COR-L47 (cell line): Measurements from ENCODE around the gene CTNS.

Experiments
- DNase-seq: peaks from one replicate; lab custom pipeline; 2025; lab: John Stamatoyannopoulos, UW

Gene CTNS

GRCh38 chr17:3659541-3660111 lies 23.1 kb downstream of the CTNS start:
- no peak for DNase-seq

GRCh38 chr17:3660311-3660891 lies 23.8 kb downstream of the CTNS start:
- DNase-seq: no peak

- no peak for DNase-seq
Measured at GRCh38 chr17:3663102-3664011, 26.8 kb downstream of the CTNS start.

GRCh38 chr17:3665834-3666233 lies 29.3 kb downstream of the CTNS start:
- no peak for DNase-seq

GRCh38 chr17:3666516-3666915 lies 30.0 kb downstream of the CTNS start:
- no peak for DNase-seq

- peak; percentile 22 for DNase-seq
Measured at GRCh38 chr17:3667366-3668278, 31.1 kb downstream of the CTNS start.

- DNase-seq: peak; percentile 86
Measured at GRCh38 chr17:3668279-3669084, 31.9 kb downstream of the CTNS start, which contains the start of the genes EMC6 and TAX1BP3. TSS of gene EMC6 (plus strand) at chr17:3668812. CDS start at chr17:3669147, 335 bp downstream. TSS of gene TAX1BP3 (minus strand) at chr17:3668578. CDS start at chr17:3668526, 52 bp downstream.

- DNase-seq: no peak
Measured at GRCh38 chr17:3669085-3669347, 32.5 kb downstream of the CTNS start.

GRCh38 chr17:3669548-3669947 lies 33.0 kb downstream of the CTNS start:
- DNase-seq: no peak

- no peak for DNase-seq
Measured at GRCh38 chr17:3672571-3672970, 36.0 kb downstream of the CTNS start.

- DNase-seq: no peak
Measured at GRCh38 chr17:3675886-3676285, 39.3 kb downstream of the CTNS start.

- DNase-seq: no peak
Measured at GRCh38 chr17:3678095-3678820, 41.7 kb downstream of the CTNS start.

- no peak for DNase-seq
Measured at GRCh38 chr17:3678821-3679530, 42.4 kb downstream of the CTNS start.

GRCh38 chr17:3679531-3680126 lies 43.1 kb downstream of the CTNS start:
- no peak for DNase-seq

- no peak for DNase-seq
Measured at GRCh38 chr17:3681057-3681456, 44.5 kb downstream of the CTNS start.

- no peak for DNase-seq
Measured at GRCh38 chr17:3681565-3681964, 45.0 kb downstream of the CTNS start.

- DNase-seq: no peak
Measured at GRCh38 chr17:3682033-3682432, 45.5 kb downstream of the CTNS start.

- DNase-seq: no peak
Measured at GRCh38 chr17:3683054-3683511, 46.5 kb downstream of the CTNS start.

- DNase-seq: no peak
Measured at GRCh38 chr17:3685174-3685573, 48.6 kb downstream of the CTNS start.
